Stimulated activated CD8-positive, alpha-beta memory T cell treated with anti-CD3 and anti-CD28 coated beads, Interleukin-12 subunit alpha, Interleukin-12 subunit beta, amount 100 ng/mL, for 1 hour (primary cell): Measurements from ENCODE around the gene NEDD9.

Source experiments
- DNase-seq: peaks from one replicate; pipeline ENCODE4 v3.0.0-alpha.2; 2020; ENCODE audit warnings: low read depth

NEDD9 gene

GRCh38 chr6:11260249-11261038 lies 28.0 kb upstream of the NEDD9 start:
- no peak for DNase-seq

GRCh38 chr6:11258260-11259237 lies 26.1 kb upstream of the NEDD9 start:
- no peak for DNase-seq

DNA sequence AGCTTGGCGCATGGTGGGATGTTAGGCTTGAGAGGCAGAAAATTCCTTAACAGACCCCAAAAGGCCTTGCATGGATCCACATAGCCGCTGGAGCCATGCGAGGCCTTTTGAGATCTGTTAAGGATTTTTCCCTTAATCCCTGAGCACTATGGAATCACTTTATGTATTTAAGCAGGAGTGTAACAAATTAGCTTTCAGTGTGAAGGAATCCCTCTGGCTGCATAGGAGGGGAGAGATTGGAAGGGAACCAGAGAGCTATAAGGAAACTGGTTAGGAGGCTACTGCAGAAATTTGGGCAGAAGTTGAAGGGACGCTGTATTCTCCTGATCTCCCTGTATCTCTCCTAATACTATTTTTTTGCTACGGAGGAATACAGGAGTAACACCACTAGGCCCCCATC lies 23.1 kb upstream of the NEDD9 start:
- DNase-seq = no peak

- DNase-seq = no peak
These were observed 21.1 kb upstream of the NEDD9 start for GRCh38 chr6:11253594-11253993.

GRCh38 chr6:11251553-11252360 lies 19.3 kb upstream of the NEDD9 start:
- DNase-seq = no peak

GRCh38 chr6:11250108-11250507 lies 17.6 kb upstream of the NEDD9 start:
- DNase-seq = no peak

DNA sequence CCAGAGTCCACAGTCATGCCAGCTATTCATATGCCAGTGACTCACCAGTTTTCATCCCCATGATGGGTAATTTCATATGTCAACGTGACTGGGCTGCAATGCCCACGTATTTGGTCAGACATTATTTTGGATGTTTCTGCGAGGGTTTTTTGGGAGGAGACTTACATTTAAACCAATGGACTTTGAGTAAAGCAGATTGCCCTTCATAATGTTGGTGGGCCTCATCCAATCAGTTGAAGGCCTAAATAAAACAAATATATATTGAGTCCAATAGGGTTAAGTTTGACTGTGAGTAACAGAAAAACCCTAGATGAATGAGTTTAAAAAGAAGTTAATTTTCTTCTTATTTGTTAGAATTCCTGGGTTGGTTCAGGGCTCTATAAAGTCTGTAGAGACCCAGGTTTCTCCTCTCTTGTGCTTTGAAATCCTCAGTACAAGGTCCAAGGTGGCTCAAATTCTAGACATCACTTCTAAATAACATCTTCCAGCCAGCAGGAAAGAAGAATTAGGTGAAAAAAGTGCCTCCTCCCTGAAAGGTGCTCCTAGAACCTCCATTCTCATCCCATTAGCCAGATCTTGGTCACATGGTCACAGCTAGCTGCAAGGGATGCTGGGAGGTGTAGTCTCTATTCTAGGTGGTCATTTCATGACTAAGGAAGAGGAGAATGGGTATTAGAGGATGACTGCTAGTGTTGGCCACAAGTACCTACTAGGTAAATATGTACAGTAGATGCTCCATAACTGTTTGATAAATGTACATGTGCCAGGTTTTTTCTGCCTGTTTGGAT lies 16.7 kb upstream of the NEDD9 start:
- no peak for DNase-seq

DNA sequence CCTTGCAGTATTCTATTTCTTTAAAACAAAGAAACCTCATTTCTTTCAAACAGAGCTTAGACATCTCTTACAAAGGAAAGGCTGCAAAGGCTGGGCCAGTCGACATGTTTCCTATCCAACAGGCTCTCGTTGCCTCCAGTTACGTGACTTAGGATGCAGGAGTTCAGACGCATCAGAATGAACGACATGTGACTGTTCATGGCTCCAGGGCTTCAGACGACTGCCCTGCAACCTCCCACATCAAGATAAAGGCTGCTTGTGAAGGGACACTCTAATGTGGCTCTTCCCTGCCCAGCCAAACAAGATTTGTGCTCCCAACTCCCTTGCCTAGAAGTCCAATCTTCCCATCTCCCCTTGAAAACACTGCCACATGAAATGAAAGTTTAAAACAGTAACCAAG lies 14.3 kb upstream of the NEDD9 start:
- no peak for DNase-seq

DNA sequence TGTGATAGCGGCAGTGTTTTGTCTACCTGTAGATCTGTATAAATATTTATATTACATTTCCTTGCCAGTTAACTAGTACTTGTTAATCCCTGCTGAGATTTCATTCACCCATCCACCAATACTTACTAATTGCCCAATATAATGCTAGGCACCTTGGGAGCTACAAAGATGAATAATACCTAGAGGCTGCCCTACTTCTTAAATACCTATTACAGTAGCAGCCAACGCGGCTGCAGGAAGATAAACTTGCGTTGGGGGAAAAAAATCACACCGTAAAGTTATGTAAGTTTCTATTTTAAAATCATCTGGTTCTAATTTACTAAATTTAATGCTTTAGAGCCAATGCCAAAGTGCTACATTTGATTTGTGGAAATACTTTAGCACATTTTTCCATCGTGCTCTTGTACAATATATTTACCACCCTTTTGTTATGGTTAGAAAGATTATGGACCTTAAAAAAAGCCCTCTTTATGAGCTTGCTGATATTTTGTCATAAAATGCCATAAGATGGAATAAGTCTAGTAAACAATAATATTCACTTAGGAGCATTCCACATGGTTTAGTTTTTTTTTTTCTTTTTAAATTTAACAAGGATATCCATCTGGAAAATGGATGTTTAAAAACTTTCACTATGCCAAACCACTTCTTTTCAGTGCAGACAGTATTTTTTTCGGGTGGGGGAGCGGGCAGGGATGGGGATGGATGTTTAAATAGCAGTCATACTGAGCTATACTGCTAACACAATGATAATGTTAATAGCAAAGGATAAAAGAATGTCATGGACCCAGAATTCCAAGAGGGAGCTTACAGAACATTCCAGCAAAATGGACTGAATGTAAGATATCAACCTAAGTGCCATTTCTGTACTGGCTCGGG lies 13.2 kb upstream of the NEDD9 start:
- no peak for DNase-seq

- no peak for DNase-seq
These were observed 12.1 kb upstream of the NEDD9 start for GRCh38 chr6:11244387-11245126.

GRCh38 chr6:11243861-11244260 lies 11.4 kb upstream of the NEDD9 start:
- DNase-seq = no peak

DNA sequence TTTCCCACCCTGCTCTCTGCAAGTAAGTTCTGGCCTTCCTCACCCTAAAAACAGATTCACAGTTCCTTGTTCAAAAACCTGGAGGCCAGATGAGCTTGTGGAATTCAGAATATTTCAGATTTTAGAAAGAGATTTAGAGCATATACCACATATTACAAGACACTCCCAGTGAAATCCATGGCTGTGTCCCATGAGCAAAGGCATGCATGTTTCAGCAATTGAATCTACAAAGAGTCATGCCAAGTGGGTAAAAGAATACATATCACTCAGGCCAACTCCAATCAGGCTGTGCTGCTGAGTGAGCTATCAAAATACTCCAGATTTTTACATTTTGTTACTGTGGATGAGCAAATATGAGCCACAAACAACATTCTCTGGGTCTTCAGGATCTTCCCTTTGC lies 10.2 kb upstream of the NEDD9 start:
- no peak for DNase-seq

- no peak for DNase-seq
These were observed 9.3 kb upstream of the NEDD9 start for GRCh38 chr6:11241793-11242201.

- no peak for DNase-seq
These were observed 8.8 kb upstream of the NEDD9 start for GRCh38 chr6:11241154-11241792.

DNA sequence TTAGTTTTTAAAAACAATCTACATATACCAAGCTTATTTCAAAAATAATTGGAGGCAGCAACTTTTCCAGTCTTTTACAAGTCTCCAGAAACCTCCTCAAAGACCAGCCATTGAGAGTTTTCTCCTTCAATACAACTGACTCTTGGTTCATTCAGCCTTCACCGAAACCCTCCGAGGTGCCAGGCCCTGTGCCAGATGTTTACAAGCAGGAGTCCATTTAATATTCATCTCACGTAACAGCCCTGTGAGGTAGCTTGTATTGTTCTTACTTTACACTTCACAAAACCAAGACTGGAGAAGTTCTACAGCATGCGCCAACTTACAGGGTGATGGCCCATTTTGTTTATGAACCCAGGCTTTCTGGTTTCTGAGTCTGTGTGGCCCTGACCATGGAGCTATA lies 5.5 kb upstream of the NEDD9 start:
- DNase-seq = no peak

- no peak for DNase-seq
These were observed 5.0 kb upstream of the NEDD9 start for GRCh38 chr6:11237428-11237827.

- DNase-seq = no peak
These were observed 4.4 kb upstream of the NEDD9 start for GRCh38 chr6:11236915-11237314.

DNA sequence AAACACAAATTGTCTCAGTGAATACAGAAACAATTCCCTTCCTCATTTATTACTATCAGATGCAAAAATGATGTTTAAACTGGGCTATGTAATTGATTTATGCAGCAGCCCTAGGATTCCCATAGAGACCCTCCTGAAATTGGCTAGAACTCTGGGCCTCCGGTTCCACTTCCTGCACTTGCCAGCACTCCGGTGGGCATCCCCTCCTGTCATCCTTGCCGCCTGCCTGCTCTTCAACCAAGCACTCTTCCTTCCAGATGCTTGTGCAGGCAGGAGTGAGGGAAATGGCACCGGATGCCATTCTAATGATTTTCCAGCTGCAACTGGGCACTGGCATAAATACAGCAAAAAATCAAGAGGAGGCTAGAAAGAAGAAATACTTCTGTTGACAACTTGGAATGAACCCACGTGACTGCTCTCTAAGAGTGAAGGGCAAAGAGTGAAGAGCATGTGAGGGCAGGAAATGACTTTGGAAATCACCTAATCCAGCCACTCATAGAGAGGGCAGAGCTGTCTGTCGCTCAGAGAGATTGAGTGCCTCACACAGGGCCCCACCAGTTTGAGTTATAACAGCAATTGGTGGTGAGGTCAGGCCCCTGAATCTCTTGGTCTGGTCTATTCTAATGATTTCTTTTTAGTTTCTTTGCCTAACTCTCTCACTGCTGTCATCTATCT lies 3.7 kb upstream of the NEDD9 start:
- DNase-seq = no peak

- DNase-seq = no peak
These were observed 2.6 kb upstream of the NEDD9 start for GRCh38 chr6:11235062-11235461.
